ENCODE data around the gene IL4R.
"Not testable (repeated sequence)": the region's sequence is repeated elsewhere in the genome, so short reads cannot be mapped to it uniquely, and the experiment has no call there.

Gene IL4R

DNA sequence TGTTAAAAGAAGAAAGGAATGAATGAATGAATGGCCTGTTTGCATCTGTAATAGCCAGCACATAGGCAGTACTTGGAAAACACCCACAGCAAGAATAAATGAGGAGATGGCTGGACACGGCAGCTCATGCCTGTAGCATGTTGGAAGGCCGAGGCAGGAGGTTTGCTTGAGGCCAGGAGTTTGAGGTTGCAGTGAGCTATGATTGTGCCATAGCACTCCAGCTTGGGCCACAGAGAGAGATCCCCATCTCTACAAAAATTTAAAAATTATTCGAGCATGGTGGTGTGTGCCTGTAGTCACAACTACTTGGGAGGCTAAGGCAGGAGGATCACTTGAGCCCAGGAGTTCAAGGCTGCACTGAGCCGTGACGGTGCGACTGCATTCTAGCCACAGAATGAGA is 12.5 kb downstream of the IL4R start:
- no peak for DNase-seq (ENCODE audit: low read depth, low spot score)
- peak overlapping the region; percentile 99 for H3K27ac ChIP-seq

DNA sequence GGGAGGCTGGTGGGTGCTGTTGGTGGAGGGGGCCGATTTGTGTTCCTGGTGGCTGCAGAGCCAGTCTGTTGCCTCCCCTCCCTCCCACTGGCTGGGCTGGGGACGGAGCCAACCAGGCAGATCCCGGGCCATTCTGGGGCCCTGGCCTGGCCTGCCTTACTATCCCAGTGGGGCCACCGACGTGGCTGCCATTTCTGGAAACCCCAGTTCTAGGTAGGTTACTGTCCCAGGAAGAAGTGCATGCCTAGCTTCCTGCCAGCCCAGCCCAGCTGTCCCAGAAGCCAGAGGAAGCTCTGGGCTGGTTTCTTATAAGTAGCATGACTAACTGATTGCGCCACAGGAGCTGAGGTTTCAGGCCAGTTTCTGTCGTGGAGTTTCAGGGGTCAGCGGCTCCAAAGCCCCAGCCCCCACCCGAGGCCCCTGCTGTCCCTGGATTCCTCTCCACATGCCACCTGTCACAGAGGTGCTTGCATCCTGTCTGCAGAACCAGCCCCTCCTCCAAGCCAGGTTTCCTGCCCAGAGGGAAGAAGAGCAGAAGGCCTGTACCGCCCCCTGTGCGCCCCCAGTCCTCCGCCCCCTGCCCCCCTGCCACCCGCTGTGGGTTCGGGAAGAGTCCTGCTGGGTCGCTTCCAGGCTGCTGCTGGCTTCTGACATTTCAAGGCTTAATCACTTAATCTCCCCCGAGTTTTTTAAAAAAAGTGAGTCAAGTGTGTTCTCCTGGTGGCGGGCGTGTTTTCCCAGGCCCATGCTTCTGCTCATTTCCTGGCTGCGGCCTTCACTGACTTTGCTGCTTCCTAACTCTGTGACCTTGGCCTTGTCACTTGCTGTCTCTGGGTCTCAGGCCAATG is 13.2 kb downstream of the IL4R start:
- DNase-seq (ENCODE audit: low read depth, low spot score): peak; percentile 90
- peak overlapping the region; percentile 99 for H3K27ac ChIP-seq

DNA sequence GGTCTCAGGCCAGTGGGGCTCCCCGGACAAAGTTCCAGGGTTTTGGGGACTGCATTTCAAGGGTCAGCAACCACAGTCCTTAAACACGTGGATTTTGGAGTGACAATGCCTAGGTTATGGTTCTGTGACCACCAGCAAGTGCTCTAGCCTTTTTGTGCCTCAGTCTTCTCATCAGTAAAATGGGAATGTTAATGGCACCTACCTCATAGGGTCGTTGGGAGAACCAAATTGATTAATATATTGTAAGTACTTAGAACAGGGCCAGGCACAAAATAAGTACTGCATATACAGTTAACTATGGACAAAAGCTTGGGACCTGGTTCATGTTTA is 13.8 kb downstream of the IL4R start:
- H3K27ac ChIP-seq: peak overlapping the region; percentile 99
- no peak for DNase-seq (ENCODE audit: low read depth, low spot score)

- H3K27ac ChIP-seq: peak overlapping the region; percentile 99
- no peak for DNase-seq (ENCODE audit: low read depth, low spot score)
Observed at GRCh38 chr16:27328937-27329336, 15.2 kb downstream of the IL4R start.

DNA sequence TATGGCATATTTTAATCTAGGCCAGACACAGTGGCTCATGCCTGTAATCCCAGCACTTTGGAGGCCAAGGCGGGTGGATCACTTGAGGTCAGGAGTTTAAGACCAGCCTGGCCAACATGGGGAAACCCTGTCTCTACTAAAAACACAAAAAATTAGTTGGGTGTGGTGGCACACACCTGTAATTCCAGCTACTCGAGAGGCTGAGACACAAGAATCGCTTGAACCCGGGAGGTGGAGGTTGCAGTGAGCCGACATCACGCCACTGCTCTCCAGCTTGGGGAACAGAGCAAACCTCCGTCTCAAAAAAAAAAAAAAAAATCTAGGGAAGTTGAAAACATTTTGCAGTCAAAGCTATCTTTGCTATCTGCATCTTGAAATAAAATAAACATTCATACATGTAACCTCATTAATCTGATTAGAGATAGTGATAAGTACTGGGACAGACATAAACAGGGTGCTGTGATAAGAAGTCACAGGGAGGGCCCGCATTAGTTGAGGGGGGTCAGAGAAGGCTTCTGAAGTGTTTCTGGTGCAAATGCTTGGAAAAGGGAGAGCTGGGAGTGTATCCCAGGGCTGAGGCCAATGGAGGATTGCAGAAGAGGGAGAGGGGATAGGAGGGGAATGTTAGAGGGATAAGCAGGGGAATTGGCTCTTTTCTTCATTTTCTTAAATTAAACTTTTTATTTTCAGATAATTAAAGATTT is 15.8 kb downstream of the IL4R start:
- DNase-seq (ENCODE audit: low read depth, low spot score): not testable (repeated sequence)
- H3K27ac ChIP-seq: peak overlapping the region; percentile 99

DNA sequence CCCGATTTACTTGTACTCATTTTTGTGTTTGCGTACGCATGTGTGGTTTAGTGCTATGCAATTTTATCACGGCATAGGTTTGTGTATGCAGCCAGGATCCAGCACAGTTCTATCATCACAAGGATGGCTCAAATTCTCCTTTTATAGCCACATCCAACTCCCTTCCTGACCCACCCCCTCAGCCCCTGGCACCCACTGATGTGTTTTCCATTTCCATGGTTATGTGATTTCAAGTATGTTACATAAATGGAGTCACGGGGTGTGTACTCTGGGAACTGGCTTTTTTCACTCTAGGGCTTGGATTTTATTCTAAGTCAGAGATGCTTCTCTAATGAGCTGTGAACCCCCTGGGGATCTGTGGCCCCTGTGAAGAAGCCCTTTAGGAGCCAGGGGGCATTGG is 16.8 kb downstream of the IL4R start:
- DNase-seq (ENCODE audit: low read depth, low spot score): no peak
- peak overlapping the region; percentile 99 for H3K27ac ChIP-seq

- DNase-seq (ENCODE audit: low read depth, low spot score): no peak
- H3K27ac ChIP-seq: peak overlapping the region; percentile 99
Observed at GRCh38 chr16:27332105-27332504, 18.3 kb downstream of the IL4R start.

DNA sequence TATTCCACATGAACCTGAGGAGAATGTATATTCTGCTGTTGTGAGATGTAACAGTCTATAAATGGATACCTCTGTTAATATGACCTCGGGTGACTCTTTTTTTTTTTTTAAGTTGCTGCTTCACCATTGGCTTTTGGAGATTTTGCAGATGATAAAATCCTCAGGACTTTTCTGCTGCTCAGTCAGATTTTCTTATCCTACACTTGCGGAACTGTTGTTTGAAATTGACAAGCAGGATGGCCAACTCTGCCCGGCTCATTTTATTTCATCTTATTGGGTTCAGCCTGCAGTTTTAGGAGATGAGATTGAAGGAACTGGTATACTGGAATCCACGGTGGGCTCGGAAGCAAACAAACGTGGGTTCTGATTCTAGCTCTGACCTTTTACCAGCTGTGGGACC is 19.3 kb downstream of the IL4R start:
- no peak for DNase-seq (ENCODE audit: low read depth, low spot score)
- H3K27ac ChIP-seq: no peak overlapping the region

DNA sequence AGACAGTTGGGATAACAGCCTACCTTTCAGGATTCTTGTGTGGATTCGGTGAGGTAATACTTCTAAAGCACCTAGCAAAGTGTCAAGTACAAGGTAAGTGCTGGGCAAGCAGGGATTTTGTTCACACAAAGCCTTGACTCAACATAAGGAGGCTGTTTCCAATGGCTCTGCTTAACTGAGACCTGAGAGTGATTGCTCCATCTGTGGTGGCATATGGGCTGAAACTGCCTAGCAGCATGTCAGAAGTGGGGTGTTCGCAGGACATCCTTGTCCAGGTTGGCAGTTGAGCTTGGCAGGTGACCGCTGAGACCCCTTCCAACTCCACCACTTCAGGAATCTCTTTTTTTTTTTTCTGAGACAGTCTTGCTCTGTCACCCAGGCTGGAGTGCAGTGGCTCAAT is 19.8 kb downstream of the IL4R start:
- H3K27ac ChIP-seq: no peak overlapping the region
- no peak for DNase-seq (ENCODE audit: low read depth, low spot score)

DNA sequence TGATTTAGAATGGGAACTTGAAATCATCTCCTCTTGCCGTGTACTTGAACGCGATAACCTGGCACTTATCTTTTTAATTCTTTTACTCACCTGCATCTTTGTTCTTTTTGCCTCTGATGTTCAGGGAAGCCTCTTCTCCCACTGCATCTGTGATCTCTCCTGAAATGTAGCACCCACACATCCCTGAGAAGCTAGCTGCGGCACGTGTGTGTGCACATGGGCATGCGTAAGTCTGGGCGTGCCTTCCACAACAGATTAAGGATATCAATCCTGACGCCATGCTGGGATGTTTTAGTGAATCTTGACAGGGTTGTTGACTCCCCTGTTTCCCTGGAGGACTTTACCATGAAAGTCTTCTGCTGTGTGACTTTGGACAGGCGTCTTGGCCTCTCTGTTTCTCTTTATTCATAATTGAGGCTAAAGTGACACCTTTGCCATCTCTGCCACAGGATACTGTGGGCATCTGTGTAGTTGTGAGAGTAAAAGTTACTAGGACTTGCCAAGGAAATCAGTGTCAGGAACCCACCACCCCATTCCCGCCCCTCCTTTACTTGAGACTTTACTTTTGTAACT is 20.5 kb downstream of the IL4R start:
- DNase-seq (ENCODE audit: low read depth, low spot score): no peak
- H3K27ac ChIP-seq: no peak overlapping the region

DNA sequence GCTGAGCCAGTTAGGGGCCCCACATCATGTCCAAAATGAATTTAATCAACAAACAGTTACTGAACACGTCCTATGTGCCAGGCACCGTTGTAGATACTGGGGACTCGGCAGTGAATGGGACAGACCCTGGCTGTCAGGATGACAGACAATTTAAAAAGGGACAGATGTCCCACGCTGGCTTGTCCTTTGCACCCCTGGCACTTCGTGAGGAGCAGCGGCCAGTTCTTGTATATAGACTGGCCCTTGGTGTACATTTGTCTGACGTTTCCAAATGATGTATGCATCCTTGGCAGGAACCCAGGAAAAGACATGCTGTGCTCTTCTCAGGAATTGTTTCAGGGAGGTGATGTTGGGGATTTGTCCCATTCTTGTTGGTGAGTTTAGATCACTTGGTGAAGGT is 21.1 kb downstream of the IL4R start:
- no peak overlapping the region for H3K27ac ChIP-seq
- no peak for DNase-seq (ENCODE audit: low read depth, low spot score)

DNA sequence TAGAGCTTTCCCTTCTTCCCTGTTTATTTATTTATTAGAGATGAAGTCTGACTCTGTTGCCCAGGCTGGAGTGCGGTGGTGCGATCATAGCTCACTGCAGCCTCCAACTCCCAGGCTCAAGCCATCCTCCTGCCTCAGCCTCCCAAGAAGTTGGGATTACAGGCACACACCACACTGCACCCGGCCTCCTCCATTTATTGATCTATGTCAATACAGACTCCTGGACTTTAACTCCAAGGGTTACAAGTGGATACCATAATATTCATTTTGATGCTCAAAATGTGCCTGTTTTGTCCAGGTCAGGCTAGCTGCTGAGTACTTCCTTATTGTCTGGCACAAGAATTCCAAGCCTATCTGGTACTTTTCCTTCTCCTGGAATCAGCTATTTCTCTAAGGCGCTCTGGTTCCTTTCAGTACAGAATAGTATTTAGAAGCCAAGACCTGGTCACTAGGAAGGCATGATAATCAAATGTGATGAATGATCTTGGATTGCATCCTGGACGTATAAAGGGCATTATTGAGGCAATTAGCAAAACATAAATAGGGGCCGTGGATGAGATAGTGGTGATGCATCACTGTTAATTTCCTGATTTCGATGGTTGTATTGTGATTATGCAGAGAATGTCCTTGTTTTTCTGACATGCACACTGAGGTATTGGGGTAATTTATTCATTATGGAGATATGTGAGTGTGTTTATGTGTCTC is 21.7 kb downstream of the IL4R start:
- H3K27ac ChIP-seq: no peak overlapping the region

GRCh38 chr16:27337024-27337423 is 23.2 kb downstream of the IL4R start:
- DNase-seq (ENCODE audit: low read depth, low spot score): no peak
- H3K27ac ChIP-seq: no peak overlapping the region

More for the DNA sequence above, 21.7 kb downstream of the IL4R start:
- no peak for DNase-seq (ENCODE audit: low read depth, low spot score)

DNA sequence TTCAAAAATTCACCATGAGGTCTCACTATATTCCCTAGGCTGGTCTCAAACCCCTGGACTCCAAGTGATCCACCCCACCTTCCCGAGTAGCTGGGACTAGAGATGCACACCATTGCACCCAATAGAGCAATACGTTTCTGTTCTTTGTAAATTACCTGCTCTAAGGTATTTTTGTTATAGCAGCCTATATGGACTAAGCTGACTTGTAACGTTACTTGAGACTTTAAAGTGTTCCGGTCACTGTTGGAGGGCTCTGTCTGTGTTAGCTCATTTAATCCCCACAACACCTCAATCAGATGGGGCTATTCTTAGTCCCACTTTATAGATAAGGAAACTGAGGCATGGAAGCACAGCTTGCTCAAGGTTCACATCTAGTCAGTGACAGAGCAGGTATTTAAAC is 25.4 kb downstream of the IL4R start:
- DNase-seq (ENCODE audit: low read depth, low spot score): no peak
- no peak overlapping the region for H3K27ac ChIP-seq

DNA sequence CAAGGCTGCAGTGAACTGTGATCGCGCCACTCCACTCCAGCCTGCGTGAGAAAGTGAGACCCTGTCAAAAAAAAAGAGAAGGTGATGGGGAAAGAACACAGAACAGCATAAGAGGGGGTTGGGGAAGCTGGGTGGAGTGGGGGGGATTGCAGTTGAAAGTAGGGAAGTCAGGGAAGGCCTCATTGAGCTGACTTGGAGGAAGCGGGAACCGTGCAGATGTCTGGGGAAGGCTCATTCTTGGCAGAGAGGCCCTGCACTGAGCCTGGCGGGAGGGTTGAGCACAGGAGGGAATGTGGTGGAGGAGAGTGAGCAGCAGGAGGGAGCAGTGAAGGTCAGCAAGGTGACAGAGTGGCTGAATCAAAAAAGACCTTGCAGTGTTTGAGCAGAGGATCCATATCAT is 26.9 kb downstream of the IL4R start:
- no peak overlapping the region for H3K27ac ChIP-seq
- DNase-seq (ENCODE audit: low read depth, low spot score): no peak

DNA sequence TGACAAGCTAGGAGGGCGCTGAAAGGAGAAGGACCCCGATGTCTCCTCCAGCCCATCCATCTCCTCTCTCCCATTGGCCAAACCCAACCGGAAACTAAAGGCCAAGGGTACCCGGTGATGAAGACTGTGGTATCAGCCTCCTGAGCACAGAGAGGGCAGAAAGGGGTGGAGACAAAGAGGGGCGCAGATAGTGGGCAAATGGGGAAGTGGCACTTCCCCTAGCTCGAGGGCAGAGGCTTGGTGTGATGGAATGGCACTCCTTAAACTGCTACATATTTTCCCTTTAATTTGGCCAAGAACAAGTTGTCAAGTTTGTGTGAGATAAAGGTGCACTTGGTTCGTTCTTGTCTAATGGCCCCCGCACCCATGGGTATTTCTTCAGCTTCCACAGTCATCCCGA is 27.8 kb downstream of the IL4R start:
- no peak for DNase-seq (ENCODE audit: low read depth, low spot score)
- no peak overlapping the region for H3K27ac ChIP-seq

DNA sequence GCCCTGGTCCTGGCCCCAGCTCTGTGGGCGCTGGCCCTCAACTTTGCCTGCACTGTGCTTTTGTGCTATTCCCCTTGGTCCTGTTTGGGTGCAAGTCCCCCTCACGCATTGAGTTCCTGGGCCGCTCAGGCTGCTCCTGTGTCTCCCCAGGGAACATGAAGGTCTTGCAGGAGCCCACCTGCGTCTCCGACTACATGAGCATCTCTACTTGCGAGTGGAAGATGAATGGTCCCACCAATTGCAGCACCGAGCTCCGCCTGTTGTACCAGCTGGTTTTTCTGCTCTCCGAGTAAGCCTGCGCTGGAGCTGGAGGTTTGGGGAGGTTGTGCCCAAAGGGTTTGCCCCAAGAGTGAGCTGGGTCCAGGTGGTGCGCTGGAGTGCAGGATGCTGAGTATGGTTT is 28.2 kb downstream of the IL4R start:
- DNase-seq (ENCODE audit: low read depth, low spot score): no peak
- no peak overlapping the region for H3K27ac ChIP-seq

DNA sequence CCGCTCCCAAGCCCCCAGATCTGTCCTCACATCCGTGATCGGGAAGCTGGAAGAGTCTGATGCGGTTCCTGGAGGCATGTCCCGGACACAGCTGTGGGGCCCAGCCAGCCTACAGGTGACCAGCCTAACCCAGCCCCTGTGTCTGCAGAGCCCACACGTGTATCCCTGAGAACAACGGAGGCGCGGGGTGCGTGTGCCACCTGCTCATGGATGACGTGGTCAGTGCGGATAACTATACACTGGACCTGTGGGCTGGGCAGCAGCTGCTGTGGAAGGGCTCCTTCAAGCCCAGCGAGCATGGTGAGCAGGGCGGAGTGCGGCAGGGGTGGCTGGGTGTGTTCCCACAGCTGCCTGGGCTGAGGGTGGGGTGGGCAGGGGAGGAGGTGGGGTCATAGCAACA is 30.9 kb downstream of the IL4R start:
- H3K27ac ChIP-seq: no peak overlapping the region

DNA sequence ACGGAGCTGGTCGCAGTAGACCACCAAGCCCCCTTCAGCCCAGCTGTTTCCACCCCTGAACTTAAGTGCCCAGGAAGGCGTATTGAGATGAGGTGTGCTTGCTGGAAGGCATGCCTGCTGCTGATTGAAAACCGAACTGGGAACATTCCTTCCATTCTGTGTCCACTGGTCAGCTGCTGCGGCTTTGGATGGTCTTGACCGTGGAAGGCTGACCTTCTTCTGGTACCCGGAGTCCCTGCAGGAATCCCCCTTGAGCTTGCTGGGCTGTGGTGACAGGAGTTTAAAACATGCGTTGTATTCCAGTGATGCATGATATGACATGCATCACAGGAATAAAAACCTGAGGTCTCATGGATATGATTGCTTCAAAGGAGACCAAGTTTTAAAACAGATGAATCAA is 31.4 kb downstream of the IL4R start:
- no peak for DNase-seq (ENCODE audit: low read depth, low spot score)
- no peak overlapping the region for H3K27ac ChIP-seq

More for the DNA sequence above, 30.9 kb downstream of the IL4R start:
- no peak for DNase-seq (ENCODE audit: low read depth, low spot score)

GRCh38 chr16:27346819-27347218 is 33.0 kb downstream of the IL4R start:
- DNase-seq (ENCODE audit: low read depth, low spot score): no peak
- no peak overlapping the region for H3K27ac ChIP-seq
